ENCODE measurements around the gene ZBTB34. TPM values are rescaled to one million over a fixed set of nuclear protein-coding genes. Genes with fewer than 3 reads are reported as not detected.

ZBTB34 gene
- total RNA-seq, 1 donor from 2014 or later, result 5.9 TPM

DNA sequence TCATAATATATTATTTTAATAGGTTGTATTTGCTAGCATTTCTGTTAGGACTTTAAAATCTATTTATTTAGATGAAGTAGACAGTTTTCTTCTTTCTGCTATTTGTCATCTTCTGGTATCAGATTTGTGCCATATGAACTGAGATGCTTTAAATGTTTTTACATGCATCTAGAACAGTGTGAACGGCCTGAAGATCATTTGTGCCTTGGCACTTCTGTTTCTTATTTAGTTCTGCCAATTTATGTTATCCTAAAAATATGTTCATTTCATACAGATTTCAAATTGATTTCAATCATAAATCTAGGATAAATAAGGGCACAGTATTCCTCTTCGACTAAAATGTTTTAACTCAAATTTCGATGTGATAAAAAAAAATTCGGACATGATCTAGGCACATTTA lies 16.1 kb downstream of the ZBTB34 start:
- DNase-seq (ENCODE audit: low read depth), result no peak

DNA sequence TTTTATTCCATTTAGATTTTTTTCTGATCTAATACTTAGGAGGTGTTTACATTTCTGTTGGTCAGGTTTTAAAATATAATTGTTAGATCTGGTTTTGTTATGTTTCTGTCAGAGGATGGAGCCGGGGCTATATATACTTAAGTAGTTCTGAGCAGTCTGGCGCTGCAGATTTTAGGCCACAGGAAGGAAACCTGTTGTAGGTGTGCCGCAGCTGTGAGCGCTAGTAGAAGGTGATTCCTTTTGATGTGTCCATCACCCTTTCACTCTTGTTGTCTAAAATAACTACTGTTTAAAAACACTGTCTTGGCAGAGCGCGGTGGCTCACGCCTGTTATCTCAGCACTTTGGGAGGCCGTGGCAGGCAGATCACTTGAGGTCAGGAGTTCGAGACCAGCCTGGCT lies 17.0 kb downstream of the ZBTB34 start:
- DNase-seq (ENCODE audit: low read depth), result no peak

DNA sequence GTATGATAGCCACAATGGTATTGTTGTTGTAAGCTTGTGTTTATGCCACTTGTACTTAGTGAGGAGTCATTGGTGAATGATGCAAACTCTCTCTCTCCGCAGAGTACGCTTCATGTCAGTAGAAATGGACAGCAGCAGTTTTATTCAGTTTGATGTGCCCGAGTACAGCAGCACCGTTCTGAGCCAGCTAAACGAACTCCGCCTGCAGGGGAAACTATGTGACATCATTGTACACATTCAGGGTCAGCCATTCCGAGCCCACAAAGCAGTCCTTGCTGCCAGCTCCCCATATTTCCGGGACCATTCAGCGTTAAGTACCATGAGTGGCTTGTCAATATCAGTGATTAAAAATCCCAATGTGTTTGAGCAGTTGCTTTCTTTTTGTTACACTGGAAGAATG lies 18.8 kb downstream of the ZBTB34 start:
- DNase-seq (ENCODE audit: low read depth), result no peak

DNA sequence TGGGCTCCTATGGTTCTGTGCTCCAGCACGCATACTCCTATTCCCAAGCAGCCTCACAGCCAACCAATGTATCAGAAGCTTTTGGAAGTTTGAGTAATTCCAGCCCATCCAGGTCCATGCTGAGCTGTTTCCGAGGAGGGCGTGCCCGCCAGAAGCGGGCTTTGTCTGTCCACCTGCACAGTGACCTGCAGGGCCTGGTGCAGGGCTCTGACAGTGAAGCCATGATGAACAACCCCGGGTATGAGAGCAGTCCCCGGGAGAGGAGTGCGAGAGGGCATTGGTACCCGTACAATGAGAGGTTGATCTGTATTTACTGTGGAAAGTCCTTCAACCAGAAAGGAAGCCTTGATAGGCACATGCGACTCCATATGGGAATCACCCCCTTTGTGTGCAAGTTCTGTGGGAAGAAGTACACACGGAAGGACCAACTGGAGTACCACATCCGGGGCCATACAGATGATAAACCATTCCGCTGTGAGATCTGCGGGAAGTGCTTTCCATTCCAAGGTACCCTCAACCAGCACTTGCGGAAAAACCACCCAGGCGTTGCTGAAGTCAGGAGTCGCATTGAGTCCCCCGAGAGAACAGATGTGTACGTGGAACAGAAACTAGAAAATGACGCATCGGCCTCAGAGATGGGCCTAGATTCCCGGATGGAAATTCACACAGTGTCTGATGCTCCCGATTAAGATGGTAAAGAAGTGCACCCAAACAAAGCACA lies 19.9 kb downstream of the ZBTB34 start:
- DNase-seq (ENCODE audit: low read depth), result no peak

DNA sequence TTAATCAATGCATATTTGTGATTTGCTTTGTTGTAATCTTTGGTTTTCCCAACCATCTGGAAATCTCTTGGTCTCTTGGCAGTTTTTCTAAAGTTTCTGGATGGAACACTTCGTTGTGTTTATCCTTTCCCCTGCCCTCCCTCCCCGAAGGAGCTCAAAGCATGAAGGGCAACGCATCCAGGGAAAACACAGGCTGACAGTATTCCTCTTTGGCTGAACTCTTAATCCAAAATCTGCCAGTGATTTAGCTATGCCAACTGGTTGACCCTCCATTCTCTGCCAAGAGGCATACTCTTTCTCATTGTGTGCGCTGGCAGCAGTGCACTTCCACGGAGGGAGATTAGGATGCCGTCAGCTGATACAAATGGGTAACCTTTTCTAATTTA lies 20.5 kb downstream of the ZBTB34 start:
- DNase-seq (ENCODE audit: low read depth), result no peak

DNA sequence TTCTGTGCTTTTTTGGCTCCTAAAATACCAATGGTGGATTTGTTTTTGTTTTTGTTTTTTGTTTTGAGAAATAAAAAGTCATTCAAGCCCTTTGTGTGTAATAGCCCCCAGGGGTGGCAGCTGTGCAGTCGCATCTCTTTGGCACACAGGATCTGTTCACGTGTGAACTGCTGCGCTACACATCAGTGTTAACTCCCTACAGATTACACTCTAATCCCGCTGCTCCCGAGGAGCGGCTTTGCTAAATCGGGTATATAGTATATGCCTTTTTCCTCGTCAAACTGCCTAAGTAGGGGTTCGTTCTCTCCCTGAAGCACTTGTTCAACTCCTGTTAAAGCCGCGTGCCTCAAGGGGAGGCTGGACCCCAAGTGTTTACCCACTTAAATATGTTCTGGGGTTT lies 22.3 kb downstream of the ZBTB34 start:
- DNase-seq (ENCODE audit: low read depth), result no peak

DNA sequence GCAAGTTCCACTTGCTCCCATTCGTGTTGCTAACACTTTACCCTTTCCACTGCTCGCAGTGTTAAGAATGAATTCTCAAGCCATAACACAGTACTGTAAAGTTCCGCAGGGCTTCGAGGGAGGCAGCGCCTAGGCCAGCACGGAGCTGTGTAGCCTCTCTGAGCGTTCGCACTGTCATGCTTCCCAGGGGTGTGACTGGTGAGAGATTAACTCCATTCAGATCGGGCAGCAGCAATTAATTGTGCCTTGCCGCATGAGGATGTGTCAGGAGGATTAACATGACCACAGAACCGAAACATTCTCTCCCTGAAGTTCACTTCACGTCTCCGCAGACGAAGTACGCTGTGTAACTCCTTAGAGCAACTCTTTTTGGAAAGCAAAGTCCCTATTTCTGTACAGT lies 23.2 kb downstream of the ZBTB34 start:
- no peak for DNase-seq (ENCODE audit: low read depth)

DNA sequence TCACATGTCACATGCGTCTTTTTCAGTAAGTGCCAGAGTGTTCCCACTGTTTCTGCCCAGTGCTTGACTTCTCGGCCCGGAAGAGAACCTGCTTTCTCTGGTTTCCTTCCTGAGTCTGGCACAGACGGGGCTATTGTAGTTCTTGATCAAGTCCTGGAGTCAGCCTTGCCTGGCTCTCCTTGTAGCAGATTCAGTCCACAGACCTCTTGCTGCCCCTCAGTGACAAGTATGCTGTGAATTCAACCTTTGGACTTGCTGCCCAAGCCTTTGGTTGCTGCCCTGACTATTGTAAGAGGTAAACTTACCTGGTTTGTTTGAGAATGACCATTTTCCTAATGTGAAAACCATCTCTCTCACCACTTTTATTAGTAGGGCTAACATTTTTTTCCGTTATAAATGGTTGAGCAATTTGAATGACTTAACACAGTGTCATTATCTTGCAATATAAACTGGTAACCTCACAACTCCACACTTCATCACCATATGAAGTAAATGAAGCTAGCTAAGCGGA lies 24.7 kb downstream of the ZBTB34 start:
- DNase-seq (ENCODE audit: low read depth), result no peak

DNA sequence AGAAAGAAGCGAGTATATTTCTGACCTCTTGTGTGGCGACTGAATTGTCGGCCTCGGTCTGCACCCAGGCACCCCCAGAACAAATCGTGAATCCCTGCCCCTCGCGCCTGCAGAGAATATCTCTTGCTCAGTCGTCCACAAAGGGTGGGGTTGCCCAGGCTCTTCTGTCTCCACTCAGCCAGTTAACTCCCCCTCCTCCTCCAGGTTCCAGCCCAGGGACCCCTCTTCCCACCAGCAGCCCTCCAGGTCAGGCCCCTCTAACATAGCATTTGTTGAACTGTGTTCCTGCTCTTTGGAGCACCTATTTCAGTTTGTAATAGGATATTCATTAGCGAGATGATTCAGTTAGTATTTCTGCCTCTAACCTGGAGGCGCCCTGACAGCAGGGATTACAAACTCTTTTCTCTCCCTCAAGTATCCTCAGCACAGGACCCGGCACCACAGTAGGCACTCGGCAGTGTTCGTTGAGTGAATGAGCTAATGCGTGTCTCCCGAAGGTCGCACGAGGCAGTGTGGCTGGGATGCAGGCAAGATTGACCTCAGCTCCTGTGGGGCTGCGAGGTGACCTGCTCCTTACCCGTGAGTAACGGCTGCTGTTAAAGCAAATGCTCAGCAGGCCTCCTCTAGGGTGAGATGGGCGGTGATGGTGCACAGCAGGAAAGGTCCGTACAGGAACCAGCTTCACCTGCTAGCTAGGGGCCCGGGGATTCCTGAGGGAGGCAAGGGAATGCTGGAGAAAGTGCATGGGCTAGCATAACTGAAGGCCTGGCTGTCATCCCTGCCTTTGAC lies 25.8 kb downstream of the ZBTB34 start:
- no peak for DNase-seq (ENCODE audit: low read depth)

DNA sequence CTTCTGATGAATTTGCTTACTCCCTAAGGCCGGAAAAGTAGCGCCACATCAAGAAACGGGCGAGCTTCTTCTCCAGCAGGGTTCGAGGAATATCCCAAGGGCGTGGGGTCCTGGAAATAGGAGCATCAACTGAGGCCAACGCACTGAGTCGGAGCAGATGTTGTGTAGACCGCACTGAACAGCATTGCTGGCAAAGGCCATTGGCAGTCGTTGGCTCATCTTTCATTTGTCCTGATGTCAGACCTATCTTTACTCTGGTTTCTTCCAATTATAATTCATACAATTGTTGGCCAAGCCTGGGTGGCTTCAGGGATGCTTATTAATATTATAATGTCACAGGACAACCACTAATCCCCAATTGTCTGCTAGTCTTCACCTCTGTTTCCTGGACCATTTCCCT lies 26.5 kb downstream of the ZBTB34 start:
- peak; percentile 23 for DNase-seq (ENCODE audit: low read depth)

DNA sequence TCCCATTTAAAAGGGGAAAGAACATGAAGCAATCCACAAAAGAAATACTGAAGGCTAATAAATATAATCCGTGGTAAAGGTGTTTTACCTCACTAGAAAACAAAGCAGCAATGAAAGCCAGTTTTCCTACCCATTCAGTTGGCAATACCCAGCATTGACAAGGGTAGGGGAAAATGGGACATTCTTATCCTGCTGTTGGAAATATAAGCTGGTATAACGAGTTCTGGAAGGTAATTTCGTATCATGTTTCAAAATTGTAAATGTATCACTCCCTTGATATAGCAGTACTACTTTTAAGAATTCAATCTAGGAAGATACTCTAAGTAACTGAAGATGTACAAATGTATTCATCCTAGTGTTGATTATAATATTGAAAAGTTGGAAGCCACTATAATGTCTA lies 31.2 kb downstream of the ZBTB34 start:
- no peak for DNase-seq (ENCODE audit: low read depth)

DNA sequence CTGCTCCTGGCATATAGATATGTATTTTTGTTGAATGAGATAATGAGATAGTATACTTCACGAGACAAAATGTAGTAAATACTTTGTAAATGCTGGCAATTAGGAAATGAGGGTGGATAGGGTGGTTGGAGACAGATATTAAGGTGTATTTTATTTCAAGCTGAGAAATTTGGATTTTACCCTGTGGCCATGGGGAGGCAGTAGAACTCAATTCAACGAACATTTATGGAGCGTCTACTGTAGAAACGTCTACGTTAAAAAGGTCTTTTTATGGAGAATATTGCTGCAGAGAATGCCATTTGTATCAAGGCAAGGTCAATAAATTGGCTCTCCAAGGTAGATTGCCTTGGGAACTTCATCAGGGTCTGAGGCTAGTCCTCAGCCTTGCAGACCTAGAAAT lies 32.6 kb downstream of the ZBTB34 start:
- no peak for DNase-seq (ENCODE audit: low read depth)

DNA sequence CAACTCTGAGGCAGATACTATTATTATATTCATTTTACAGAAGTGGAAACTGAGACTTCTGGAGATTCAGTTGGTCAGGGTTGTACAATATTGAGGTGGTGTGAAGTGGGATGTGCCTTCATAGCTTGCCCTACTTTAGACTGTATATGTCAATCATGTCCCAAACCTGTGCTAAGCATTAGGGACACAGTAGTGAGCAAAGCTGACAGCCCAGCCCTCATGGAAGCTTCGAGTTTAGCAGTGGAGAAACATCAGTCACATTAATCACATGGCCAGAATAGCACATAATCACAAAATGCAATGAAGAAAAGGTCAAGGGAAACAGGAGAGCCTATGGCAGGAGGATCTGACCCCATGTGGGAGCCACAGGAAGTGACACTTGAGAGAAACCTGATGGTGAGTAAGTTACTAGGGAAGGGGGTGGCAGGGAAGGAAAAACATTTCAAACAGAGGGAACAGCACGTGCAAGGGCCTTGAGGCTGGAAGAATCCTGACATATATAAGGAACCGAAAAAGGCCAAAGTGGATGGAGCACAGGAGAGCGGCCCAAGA lies 33.7 kb downstream of the ZBTB34 start:
- DNase-seq (ENCODE audit: low read depth), result no peak

DNA sequence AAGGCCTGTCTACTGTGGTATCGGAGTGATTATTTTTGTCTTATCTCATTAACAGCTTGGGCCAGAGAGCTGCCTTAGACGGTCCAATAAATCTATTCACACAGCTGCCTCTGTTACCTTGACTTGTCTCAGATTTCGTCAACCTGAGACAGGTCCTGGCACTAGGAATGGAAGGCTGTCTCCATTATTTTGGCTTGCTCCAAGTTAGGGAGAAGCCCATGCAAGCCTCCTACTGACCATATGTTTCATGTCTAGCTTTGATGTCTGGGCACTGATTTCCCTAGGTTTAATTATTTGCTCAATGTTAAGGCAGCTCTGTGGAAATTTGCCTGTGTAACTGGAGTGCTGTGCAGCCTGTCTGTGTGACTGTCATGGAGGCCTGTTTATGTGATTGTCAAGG lies 41.8 kb downstream of the ZBTB34 start:
- DNase-seq (ENCODE audit: low read depth), result no peak

DNA sequence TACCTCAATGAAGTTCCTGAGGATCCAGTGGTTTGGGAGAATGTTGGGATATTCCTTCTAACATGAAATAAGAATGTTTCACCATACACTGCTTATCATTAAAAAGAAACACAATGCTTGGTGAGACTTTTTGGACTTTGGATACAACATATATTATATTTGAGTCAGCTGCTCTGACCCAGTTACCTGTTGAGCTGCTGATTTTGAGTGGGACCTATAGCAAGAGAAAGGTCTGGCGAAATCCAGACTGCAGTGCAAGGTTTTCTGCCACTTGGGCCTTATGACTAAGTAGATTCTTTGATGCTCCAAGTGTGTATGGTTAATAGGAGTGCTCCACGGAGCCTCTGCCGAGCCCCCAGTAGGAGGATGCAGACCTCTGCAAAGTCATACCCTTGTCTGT lies 44.1 kb downstream of the ZBTB34 start:
- no peak for DNase-seq (ENCODE audit: low read depth)

DNA sequence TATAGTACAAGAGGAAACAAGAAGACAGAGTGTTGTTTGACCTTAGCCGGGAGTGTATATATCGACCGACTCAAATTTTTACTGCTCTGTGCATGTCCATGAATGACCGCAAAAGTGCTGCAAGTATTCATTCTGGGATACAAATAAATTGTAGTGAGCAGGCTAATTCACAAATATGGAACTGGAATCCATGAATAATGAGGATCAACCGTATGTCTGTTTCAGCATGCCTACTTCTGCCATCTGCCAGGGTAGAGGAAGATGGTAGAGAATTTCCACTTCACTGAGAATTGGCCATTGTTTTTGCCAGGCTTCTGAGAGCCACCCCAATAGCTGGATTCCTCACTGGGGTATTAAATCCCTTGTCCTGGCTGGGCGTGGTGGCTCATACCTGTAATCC lies 45.7 kb downstream of the ZBTB34 start:
- no peak for DNase-seq (ENCODE audit: low read depth)

DNA sequence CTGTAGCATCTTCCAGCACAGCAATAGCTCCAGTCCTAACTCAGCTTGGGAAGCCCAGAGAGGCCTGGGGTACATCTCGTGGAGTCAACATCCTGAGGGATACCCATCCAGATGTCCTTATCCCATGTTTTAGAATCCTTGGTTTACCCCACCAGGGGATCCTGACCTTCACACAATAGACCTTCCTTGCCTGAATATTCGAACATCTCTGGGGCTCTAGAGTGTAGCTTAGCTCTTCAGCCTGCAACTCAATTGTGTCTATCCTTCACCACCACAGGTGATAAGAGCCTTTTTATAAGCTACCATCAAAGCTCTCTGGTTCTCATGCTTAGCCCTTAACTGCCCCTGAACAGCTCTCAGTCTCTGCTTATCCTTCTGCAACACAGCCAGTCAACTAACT lies 46.6 kb downstream of the ZBTB34 start:
- no peak for DNase-seq (ENCODE audit: low read depth)

DNA sequence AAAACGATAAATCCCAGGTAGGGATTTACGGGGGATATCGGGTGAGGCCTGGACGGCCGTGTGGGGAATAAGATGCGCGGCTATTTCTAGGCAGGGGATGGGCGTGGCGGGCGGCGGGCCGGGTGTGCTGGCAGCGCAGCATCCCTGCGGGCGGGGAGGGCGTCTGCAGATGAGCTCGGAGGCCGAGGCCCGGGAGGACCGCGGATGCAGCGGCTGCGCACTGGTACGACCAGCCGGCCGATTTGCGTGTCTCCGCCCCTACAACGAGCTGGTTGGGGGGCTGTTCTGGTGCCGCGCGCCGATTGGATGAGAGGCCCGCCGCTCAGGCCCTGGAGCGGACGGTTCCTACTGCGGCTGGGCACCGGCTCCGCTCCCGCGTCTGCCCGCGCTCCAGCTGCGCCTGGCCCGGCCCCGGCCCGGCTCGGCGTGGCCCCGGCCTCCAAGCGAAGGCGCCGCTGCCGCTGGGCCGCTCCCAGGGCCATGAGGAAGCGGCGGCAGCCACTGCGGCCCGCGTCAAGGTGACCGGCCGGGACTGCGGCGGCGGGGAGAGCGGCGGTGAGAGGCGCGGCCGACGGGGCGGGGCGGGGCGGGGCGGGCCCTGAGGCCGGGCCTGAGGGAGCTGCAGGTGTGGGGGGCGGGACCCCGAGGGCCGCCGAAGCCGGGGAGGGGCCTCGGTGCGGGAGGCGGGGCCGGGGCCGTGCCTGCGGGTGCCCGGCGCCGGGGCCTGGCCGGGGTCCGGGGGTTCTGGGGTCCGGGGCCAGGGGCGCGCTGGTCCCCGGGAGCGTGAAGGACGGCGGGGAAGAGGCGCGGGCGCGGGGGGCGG lies 54.2 kb downstream of the ZBTB34 start, which contains the start of gene RALGPS1:
Gene RALGPS1, plus strand, starts transcription at position 325 of the 823 bp plus-strand sequence. CDS start 47,508 bp downstream, outside the sequence.
- DNase-seq (ENCODE audit: low read depth), result peak; percentile 96

DNA sequence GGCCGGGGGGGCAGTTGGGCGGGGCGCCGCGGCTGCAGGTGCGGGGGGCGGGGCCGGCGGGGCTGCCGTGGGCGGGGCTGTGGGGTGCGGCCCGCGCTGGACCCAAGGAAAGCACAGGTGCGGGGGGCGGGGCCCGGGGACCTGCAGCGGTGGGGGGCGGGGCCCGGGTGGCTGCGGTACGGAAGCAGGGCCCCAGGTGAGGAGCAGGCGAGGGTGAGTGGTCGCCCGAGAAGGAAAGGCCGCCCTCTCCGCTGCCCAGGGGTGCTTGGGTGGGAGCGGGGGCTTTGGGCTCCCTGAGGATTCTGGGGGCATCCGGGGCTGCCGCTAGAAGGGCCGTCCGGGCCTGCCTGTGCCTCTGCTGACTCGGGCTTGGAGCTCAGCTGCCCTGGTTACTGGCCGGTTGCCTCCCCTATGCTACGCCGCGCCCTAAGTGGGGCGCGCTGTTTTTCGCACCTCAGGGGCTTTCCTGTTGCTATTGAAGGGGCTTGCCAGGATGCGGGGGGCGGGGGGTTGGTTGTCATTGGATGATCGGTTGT lies 54.9 kb downstream of the ZBTB34 start:
- DNase-seq (ENCODE audit: low read depth), result no peak

DNA sequence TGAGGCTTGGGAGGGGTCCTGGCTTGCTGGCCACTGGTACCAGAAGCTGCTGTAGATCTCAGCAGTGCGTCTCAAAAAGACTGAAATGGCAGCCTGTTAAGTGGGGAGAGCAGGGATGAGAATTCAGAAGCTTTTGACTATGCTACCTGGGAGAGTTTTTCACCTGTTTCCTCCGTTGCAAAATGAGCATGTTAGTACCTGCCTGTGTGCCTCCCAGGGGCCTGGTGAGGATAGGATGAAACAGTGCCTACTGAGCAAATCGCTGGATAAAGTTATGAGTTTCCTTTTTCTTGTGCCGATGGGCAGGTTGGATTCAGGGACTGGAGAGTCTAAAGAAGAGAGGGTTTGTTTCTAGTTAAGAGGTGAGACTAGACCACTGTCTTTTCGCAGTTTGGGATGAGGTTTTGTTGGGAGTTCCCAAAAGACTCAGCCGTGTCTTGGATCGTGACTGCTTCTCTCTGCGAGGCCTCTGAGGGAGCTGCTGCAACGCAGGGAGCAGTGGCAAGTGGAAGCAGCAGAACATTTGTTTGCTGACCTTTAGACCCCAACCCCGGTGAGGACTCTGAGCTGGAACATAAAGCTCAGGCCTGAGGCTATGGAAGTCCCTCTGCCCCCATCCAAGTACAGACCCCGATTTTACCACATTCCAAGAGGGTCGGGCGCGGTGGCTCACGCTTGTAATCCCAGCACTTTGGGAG lies 55.6 kb downstream of the ZBTB34 start:
- DNase-seq (ENCODE audit: low read depth), result no peak

DNA sequence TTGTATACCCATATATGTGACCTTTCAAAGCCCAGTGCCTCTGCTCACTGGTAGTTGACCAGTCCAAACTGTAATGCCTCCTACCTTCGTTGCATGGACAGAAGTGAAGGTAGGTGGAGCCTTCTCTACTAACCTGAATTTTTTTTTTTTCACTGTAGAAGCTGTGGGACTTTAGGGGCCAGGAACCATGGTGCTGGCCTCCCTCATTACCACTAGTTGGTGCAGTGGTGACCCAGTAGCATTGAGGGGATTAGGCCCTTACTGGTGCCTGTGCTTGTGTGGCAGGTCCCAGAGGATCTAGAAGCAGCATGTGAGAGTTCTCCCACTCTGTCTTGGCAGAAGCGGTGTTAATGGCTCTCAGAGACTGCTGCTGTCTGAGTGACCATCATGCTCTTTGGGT lies 56.5 kb downstream of the ZBTB34 start:
- DNase-seq (ENCODE audit: low read depth), result no peak

Measured in myocyte (in vitro differentiated cells).